Thyroid gland (tissue), 4 donors: ENCODE results near the gene CYP27A1. TPM values are rescaled to one million over a fixed set of nuclear protein-coding genes. Genes with fewer than 3 reads are reported as not detected.

Experiments
- DNase-seq, 2 donors: peaks; one replicate each; pipeline ENCODE4 v3.0.0-alpha.2; 2019
- H3K27ac ChIP-seq, 3 donors: fragments of 200-600 bp; sonication (generic); 1 replicate in 2 of 3; 2 replicates in 1 of 3; pipeline ENCODE4 v1.5.1; 2016 to 2019; ENCODE audit warnings: mild to moderate bottlenecking in 1 of 3, moderate library complexity in 1 of 3
- H3K27me3 ChIP-seq: fragments of 200-600 bp; sonication (generic); one replicate; pipeline ENCODE4 v1.5.1; 2019
- H3K36me3 ChIP-seq, 2 donors: fragments of 200-600 bp; sonication (generic); one replicate each; pipeline ENCODE4 v1.5.1; 2016 to 2019
- H3K4me1 ChIP-seq, 2 donors: fragments of 200-600 bp; sonication (generic); one replicate each; pipeline ENCODE4 v1.5.1; 2017 to 2019
- H3K4me3 ChIP-seq, 3 donors: fragments of 200-600 bp; sonication (generic); replicated peaks in 1 of 3; 1 replicate in 2 of 3; 2 replicates in 1 of 3; pipeline ENCODE4 v1.5.1; 2016; ENCODE audit warnings: mild to moderate bottlenecking in 1 of 3
- H3K9me3 ChIP-seq: fragments of 200-600 bp; sonication (generic); one replicate; pipeline ENCODE4 v1.5.1; 2017
- CTCF ChIP-seq, 6 experiments: fragments of 200-600 bp in 3 of 6; fragments of 450-650 bp in 3 of 6; sonication (generic) in 3 of 6; IDR thresholded peaks; one replicate each; pipeline ENCODE4 v1.5.1; 2016 to 2019; ENCODE audit warnings: antibody characterized with exemption in 6 of 6, mild to moderate bottlenecking in 2 of 6, inconsistent platforms in 1 of 6, moderate library complexity in 1 of 6
- POLR2A ChIP-seq, 2 donors: fragments of 450-650 bp; IDR thresholded peaks; one replicate each; pipeline ENCODE4 v1.6.1; 2017; ENCODE audit warnings: antibody characterized with exemption in 2 of 2, mild to moderate bottlenecking in 2 of 2, moderate library complexity in 1 of 2
- WGBS, 2 donors: methylation state at CpG; one replicate each; pipeline ENCODE4 v1.1.5; 2017; 5-methylcytosine and 5-hydroxymethylcytosine counted together
- intact Hi-C: fragments of 100-400 bp; cut with DNase I; formaldehyde crosslinking; loops from one replicate; pipeline ENCODE4 v1.15.1; 2023
- total RNA-seq, 4 donors: library from RNA; depleted of rRNA; stranded (reverse); fragments of >200 nt; gene quantifications; one replicate each; pipeline ENCODE4 v1.2.3, GENCODE V29; 2016

CYP27A1 gene
- total RNA-seq, 4 donors from 2014 or later, result 9.0 to 26.8 (median 17.0) TPM

GRCh38 chr2:218824004-218824403 lies 42.1 kb downstream of the CYP27A1 start:
- TF ChIP-seq CTCF (IDR thresholded peaks at IDR 0.05) (no peak), POLR2A (IDR thresholded peaks at IDR 0.05) (no peak)
- Histone ChIP-seq H3K27me3 (no peaks in the 10 kb centered on the region), H3K4me3 (no peak overlapping the region), H3K4me1 (no peaks in the 10 kb centered on the region), H3K9me3 (no peaks in the 10 kb centered on the region), H3K36me3 (no peaks in the 10 kb centered on the region), H3K27ac (no peak overlapping the region)
- no peak for DNase-seq
- intact Hi-C loops, result no loop called here
- 84 to 93% methylated on average over 3 to 7 of the region's 7 CpGs for WGBS, 2 donors

- Histone ChIP-seq H3K4me1 (peaks cover 0 to 2% of the 10 kb centered on the region in 2 donors), H3K9me3 (no peaks in the 10 kb centered on the region), H3K27ac (no peak overlapping the region), H3K36me3 (no peaks in the 10 kb centered on the region), H3K27me3 (no peaks in the 10 kb centered on the region), H3K4me3 (no peak overlapping the region)
- intact Hi-C loops, result no loop called here
- 86 to 92% methylated on average over 2 to 10 of the region's 10 CpGs for WGBS, 2 donors
- TF ChIP-seq POLR2A (IDR thresholded peaks at IDR 0.05) (no peak), CTCF (IDR thresholded peaks at IDR 0.05) (no peak)
- no peak for DNase-seq
Observed at GRCh38 chr2:218826791-218827190, 44.8 kb downstream of the CYP27A1 start.

- no peaks in the 10 kb centered on the region for H3K9me3 ChIP-seq
- intact Hi-C loops, result no loop called here
- TF ChIP-seq POLR2A (IDR thresholded peaks at IDR 0.05) (no peak), CTCF (IDR thresholded peaks at IDR 0.05) (no peak)
- peaks cover 0 to 4% of the 10 kb centered on the region in 2 donors for H3K4me1 ChIP-seq
- no peaks in the 10 kb centered on the region for H3K36me3 ChIP-seq
- DNase-seq, result no peak
- no peaks in the 10 kb centered on the region for H3K27me3 ChIP-seq
- no peak overlapping the region for H3K4me3 ChIP-seq
- WGBS, 2 donors, result 67 to 72% methylated on average over 13 to 14 of the region's 14 CpGs
- no peak overlapping the region for H3K27ac ChIP-seq
Observed at GRCh38 chr2:218827701-218828476, 45.9 kb downstream of the CYP27A1 start.

- H3K4me3 ChIP-seq, result no peak overlapping the region
- DNase-seq, result no peak
- no peaks in the 10 kb centered on the region for H3K36me3 ChIP-seq
- no peak overlapping the region for H3K27ac ChIP-seq
- no peaks in the 10 kb centered on the region for H3K27me3 ChIP-seq
- peaks cover 0 to 4% of the 10 kb centered on the region in 2 donors for H3K4me1 ChIP-seq
- WGBS, 2 donors, result 93 to 94% methylated on average over 4 of the region's 4 CpGs
- TF ChIP-seq POLR2A (IDR thresholded peaks at IDR 0.05), result no peak
- no peak for TF ChIP-seq CTCF (IDR thresholded peaks at IDR 0.05)
- no peaks in the 10 kb centered on the region for H3K9me3 ChIP-seq
- intact Hi-C loops, result no loop called here
Observed at GRCh38 chr2:218828477-218828778, 46.5 kb downstream of the CYP27A1 start.

GRCh38 chr2:218829868-218830451 lies 48.0 kb downstream of the CYP27A1 start:
- Histone ChIP-seq H3K27ac (no peak overlapping the region), H3K27me3 (no peaks in the 10 kb centered on the region), H3K9me3 (no peaks in the 10 kb centered on the region), H3K4me3 (no peak overlapping the region), H3K36me3 (no peaks in the 10 kb centered on the region), H3K4me1 (peaks cover 0 to 4% of the 10 kb centered on the region in 2 donors)
- DNase-seq, result no peak
- TF ChIP-seq POLR2A (IDR thresholded peaks at IDR 0.05) (no peak), CTCF (IDR thresholded peaks at IDR 0.05) (no peak)
- intact Hi-C loops, result no loop called here
- WGBS, 2 donors, result 78 to 83% methylated on average over 15 to 16 of the region's 17 CpGs
